Panc1 (cell line): ENCODE data around the gene ZNF554. TPM values are rescaled to one million over a fixed set of nuclear protein-coding genes. Genes with fewer than 3 reads are reported as not detected.

ENCODE experiments used
- ATAC-seq: fragments of 200-7000 bp; cut with Tn5 transposase; 2 replicates; pipeline ENCODE4 v1.9.1; 2020; ENCODE audit warnings: mild to moderate bottlenecking, moderate library complexity
- BruUV-seq: library from RNA; stranded (reverse); fragments of 400-500 nt; replicated peaks from 2 replicates; lab custom pipeline; 2021; lab: Mats Ljungman, UMichigan
- CTCF ChIA-PET: fragments of 300-600 bp; sonication (Branson Sonifier 250); formaldehyde crosslinking; loops from one replicate; lab custom pipeline; 2022; ENCODE audit warnings: antibody characterized with exemption; lab: Charles Lee
- POLR2A ChIA-PET: fragments of 300-600 bp; sonication (Branson Sonifier 250); formaldehyde crosslinking; loops from one replicate; lab custom pipeline; 2022; ENCODE audit warnings: antibody characterized with exemption; lab: Charles Lee
- DNase-seq: peaks from one replicate; pipeline ENCODE4 v3.0.0-alpha.2; 2010; ENCODE audit warnings: low read depth, low spot score
- H3K27ac ChIP-seq: 2 replicates; pipeline ENCODE4 v1.5.1; 2011; ENCODE audit warnings: mild to moderate bottlenecking, low read length, inconsistent platforms
- H3K27me3 ChIP-seq: fragments of 200-500 bp; sonication (Bioruptor generic); 2 replicates; pipeline ENCODE4 v1.6.0; 2014; ENCODE audit warnings: low read length, inconsistent platforms; ENCODE audit not compliant: control insufficient read depth, insufficient read depth
- H3K36me3 ChIP-seq: fragments of 200-500 bp; sonication (Bioruptor generic); 2 replicates; pipeline ENCODE4 v1.5.1; 2014; ENCODE audit warnings: inconsistent platforms, mild to moderate bottlenecking, low read length, moderate library complexity; ENCODE audit not compliant: control insufficient read depth, insufficient read depth
- H3K4me1 ChIP-seq: 2 replicates; pipeline ENCODE4 v1.5.1; 2011; ENCODE audit warnings: inconsistent platforms, mild to moderate bottlenecking, low read length, moderate library complexity; ENCODE audit not compliant: control insufficient read depth, insufficient read depth
- H3K4me3 ChIP-seq, 2 experiments: 2 replicates each; pipeline ENCODE4 v1.5.1; 2011 to 2012; ENCODE audit warnings: low read depth in 2 of 2, low read length in 2 of 2, mild to moderate bottlenecking in 2 of 2, inconsistent platforms in 1 of 2, moderate library complexity in 1 of 2
- H3K9me3 ChIP-seq: fragments of 200-500 bp; sonication (Bioruptor generic); 2 replicates; pipeline ENCODE4 v1.5.1; 2014; ENCODE audit warnings: low read depth, mild to moderate bottlenecking, inconsistent platforms, low read length, moderate library complexity; ENCODE audit not compliant: control insufficient read depth, insufficient read depth
- CTCF ChIP-seq: fragments of 450-650 bp; IDR thresholded peaks from 2 replicates; pipeline ENCODE4 v1.5.1; 2017; ENCODE audit warnings: mild to moderate bottlenecking
- POLR2AphosphoS5 ChIP-seq: IDR thresholded peaks from 2 replicates; pipeline ENCODE4 v1.6.1; 2012; ENCODE audit warnings: mild to moderate bottlenecking, low read depth, low read length, moderate library complexity
- REST ChIP-seq, 2 experiments: IDR thresholded peaks; 2 replicates each; pipeline ENCODE4 v1.6.1; 2011 to 2012; ENCODE audit warnings: low read depth in 2 of 2, control low read depth in 1 of 2, low read length in 1 of 2, mild to moderate bottlenecking in 1 of 2, moderate library complexity in 1 of 2; ENCODE audit not compliant: insufficient read depth in 1 of 2
- SIN3A ChIP-seq: IDR thresholded peaks from 2 replicates; pipeline ENCODE4 v1.6.1; 2012; ENCODE audit warnings: low read depth, mild to moderate bottlenecking, low read length, moderate library complexity, borderline replicate concordance; ENCODE audit not compliant: insufficient read depth
- TCF7L2 ChIP-seq: IDR thresholded peaks from 2 replicates; pipeline ENCODE4 v1.6.1; 2011; ENCODE audit warnings: mild to moderate bottlenecking, low read depth, low read length, inconsistent platforms
- in situ Hi-C: cut with HindIII; loops from 2 replicates; pipeline ENCODE4 v1.10.0; 2016; ENCODE audit warnings: low sequenced_read_pairs, low pct_unique_long_range_greater_than_20kb
- intact Hi-C: fragments of 100-400 bp; cut with micrococcal nuclease; formaldehyde crosslinking; loops from one replicate; pipeline ENCODE4 v1.10.0; 2022; ENCODE audit not compliant: unreplicated experiment
- total RNA-seq: library from RNA; stranded (reverse); gene quantifications from one replicate; pipeline ENCODE4 v1.2.1, GENCODE V29; 2021; ENCODE audit not compliant: unreplicated experiment

The ZNF554 gene
- total RNA-seq, 1 experiment from 2014 or later: 1.5 TPM

DNA sequence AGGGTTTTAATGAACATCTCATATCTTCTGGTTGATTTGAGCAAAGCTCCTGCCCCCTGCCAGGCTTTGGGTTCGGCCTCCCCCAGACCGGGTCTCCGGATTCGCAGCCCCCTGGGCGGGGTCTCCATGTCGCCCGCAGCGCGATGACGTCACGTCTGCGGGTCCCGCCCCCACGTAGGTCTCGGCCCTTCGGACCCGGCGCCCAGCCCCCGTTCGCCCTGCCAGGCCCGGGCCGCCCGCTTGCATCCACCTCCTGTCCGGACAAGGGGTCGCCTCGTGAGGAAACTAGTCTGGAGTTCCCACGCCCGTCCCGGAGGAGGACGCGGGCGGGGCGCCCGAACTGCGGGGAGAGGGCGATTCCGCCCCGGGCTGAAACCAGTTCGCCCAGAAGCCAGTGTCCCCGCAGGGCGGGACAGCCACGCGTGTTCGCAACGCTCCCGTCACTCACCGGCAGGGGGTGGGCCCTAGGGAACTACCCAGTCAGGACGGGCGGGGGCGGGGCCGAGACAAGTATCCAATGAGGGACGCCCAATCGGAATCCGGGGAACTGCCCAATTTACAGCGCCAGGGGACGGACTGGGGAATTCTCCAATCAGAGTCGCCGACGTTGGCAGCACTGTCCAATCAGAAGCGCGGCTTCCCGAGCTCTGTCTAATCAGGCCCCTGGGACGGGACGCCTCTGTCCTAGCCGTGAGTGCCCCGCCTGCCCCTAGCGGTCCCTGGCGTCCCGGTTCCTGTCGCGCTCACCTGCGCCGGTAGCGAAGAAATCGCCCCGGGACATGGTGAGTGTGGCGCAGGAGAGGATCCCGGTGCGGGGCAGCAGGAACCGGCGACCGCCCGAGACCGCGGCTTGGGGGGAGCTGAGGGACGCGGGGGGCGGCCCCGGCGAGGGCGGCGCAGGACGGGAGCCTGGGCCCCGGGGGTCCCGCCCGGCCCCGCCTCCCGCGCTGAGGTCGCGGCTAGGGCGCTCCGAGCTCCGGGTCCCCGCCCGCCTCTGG, 21.4 kb downstream of the ZNF554 start, which contains the start of gene ZNF555:
TSS of gene ZNF555 (plus strand) at position 682 of the 998 bp plus-strand sequence. CDS start at position 780, 98 bp downstream.
- DNase-seq (peak; percentile 93), ATAC-seq (peak; percentile 98)
- Histone ChIP-seq H3K36me3 (no peaks in the 10 kb centered on the region), H3K27ac (peak within 1 kb of the TSS; percentile 81), H3K27me3 (no peaks in the 10 kb centered on the region), H3K4me1 (no peaks in the 10 kb centered on the region; the same call in 1 of the 2 replicates), H3K4me3 (peak within 1 kb of the TSS; percentile 66 to 77), H3K9me3 (peaks cover 7% of the 10 kb centered on the region; the same call in 1 of the 2 replicates)
- ChIA-PET CTCF (interaction anchor here (0.6 to 1.0 kb wide), 2 partner anchors 18 to 167 kb away, joined by 3 read pairs; no protein-coding TSS in a partner anchor), POLR2A (no interaction called here)
- BruUV-seq: TSS peak; percentile 93
- intact Hi-C loops (no loop called here), in situ Hi-C loops (no loop called here)
- TF ChIP-seq SIN3A (0 out of 2 replicates have a peak, but pooled peaks have one; percentile 54), TCF7L2 (no peak), POLR2AphosphoS5 (peak; percentile 41; the same call in 1 of the 2 replicates), CTCF (peak; percentile 59; the same call in 1 of the 2 replicates), REST (IDR thresholded peaks at IDR 0.05; ENCODE audit: insufficient read depth in 1 of 2, low read depth in 2 of 2, low read length in 1 of 2) (no peak)

DNA sequence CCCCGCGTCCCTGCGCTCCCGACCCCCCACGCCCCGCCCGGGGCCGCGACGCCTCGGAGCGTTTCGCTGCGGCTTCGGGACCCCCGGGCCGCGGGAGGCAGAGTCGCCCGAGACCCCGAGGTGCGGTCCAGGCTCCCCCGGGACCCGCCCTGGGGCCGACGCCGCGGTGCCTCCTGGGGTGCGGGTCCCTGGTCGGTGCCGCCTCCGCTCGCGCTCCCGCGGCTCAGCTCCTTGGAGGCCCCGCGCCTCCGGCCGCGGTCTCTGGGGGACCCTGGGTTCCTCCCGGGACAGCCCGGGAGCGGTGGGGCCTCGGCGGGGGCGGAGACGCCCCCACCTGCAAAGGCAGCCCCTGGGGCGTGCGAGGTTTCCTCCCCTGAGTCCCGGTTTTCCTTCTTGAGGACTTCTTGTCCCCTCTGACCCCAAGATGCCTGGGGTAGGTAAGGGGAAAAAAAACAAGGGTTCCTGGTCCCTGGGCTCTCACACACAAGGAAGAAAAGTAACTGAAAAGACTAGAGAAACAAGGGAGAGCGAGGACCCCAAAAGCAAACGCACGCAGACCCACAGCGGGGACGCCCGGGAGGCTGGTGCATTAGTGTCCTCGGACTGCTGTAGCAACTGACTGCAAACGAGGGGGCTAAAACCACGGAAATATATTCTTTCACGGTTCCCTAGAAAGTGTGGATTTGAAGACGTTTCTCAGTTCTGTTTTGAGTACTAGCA, 22.3 kb downstream of the ZNF554 start:
- Histone ChIP-seq H3K4me3 (peak overlapping the region; percentile 66 to 77), H3K4me1 (no peaks in the 10 kb centered on the region; the same call in 1 of the 2 replicates), H3K36me3 (no peaks in the 10 kb centered on the region), H3K27ac (peak overlapping the region; percentile 69), H3K27me3 (no peaks in the 10 kb centered on the region), H3K9me3 (peaks cover 2% of the 10 kb centered on the region; the same call in 1 of the 2 replicates)
- no peak for DNase-seq
- POLR2A ChIA-PET: no interaction called here
- no TSS peak for BruUV-seq
- CTCF ChIA-PET: interaction anchor here (1.0 kb wide), 1 partner anchor 19 kb away, joined by 3 read pairs; no protein-coding TSS in a partner anchor
- no peak for TF ChIP-seq REST (IDR thresholded peaks at IDR 0.05; ENCODE audit: insufficient read depth in 1 of 2, low read depth in 2 of 2, low read length in 1 of 2)
- no peak for TF ChIP-seq SIN3A
- no peak for TF ChIP-seq TCF7L2
- TF ChIP-seq CTCF: no peak
- TF ChIP-seq POLR2AphosphoS5: no peak
- peak; percentile 18; the same call in 1 of the 2 replicates for ATAC-seq
- intact Hi-C loops (no loop called here), in situ Hi-C loops (no loop called here)
